ENCODE results near the gene HADH. TPM values are rescaled to one million over a fixed set of nuclear protein-coding genes. Genes with fewer than 3 reads are reported as not detected.

The HADH gene
- polyA plus RNA-seq, 2 of the 4 experiments (the other 2 are of a cell fraction): 22.7 to 23.7 TPM

GRCh38 chr4:107988763-107989035 is 990 bp upstream of the HADH start (continued):
- no peak for TF ChIP-seq MAZ (IDR thresholded peaks at IDR 0.05; ENCODE audit: borderline replicate concordance, low read depth, low read length)

- CTCF ChIA-PET: no interaction called here
These were observed 540 bp upstream of the HADH start for GRCh38 chr4:107989162-107989536.

GRCh38 chr4:107991945-107992630 is 2.4 kb downstream of the HADH start:
- Histone ChIP-seq H3K27ac (no peak overlapping the region), H3K4me2 (no peak overlapping the region), H3K9me3 (no peaks in the 10 kb centered on the region), H3K4me1 (0 out of 3 replicates have a peak, but pooled peaks cover 3% of the 10 kb centered on the region), H3K4me3 (no peak overlapping the region)
- WGBS (ENCODE audit: missing lambda C conversion rate): 79% methylated on average over 3 of the region's 3 CpGs
- CTCF ChIA-PET: interaction anchor here (0.6 to 1.6 kb wide), 3 partner anchors 27 to 580 kb away, joined by 3 to 7 read pairs (median 3); no protein-coding TSS in a partner anchor
- TF ChIP-seq, protein P1, sequence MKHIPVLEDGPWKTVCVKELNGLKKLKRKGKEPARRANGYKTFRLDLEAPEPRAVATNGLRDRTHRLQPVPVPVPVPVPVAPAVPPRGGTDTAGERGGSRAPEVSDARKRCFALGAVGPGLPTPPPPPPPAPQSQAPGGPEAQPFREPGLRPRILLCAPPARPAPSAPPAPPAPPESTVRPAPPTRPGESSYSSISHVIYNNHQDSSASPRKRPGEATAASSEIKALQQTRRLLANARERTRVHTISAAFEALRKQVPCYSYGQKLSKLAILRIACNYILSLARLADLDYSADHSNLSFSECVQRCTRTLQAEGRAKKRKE (CRISPR knock-in tag; IDR thresholded peaks at IDR 0.05; ENCODE audit: low read depth): no peak
- no peak for TF ChIP-seq USF2 (IDR thresholded peaks at IDR 0.05)
- no peak for TF ChIP-seq CTCF (IDR thresholded peaks at IDR 0.05)
- TF ChIP-seq RARB (CRISPR knock-in tag; IDR thresholded peaks at IDR 0.05): no peak
- no peak for TF ChIP-seq POLR2AphosphoS2 (conservative IDR thresholded peaks at IDR 0.05; ENCODE audit: low read length)
- TF ChIP-seq NFE2L2 (conservative IDR thresholded peaks at IDR 0.05; ENCODE audit: low read length): no peak
- TF ChIP-seq CBX8 (IDR thresholded peaks at IDR 0.05): no peak
- TF ChIP-seq NR3C1 (IDR thresholded peaks at IDR 0.05): no peak
- no peak for TF ChIP-seq KDM1A (IDR thresholded peaks at IDR 0.05; ENCODE audit: low read depth)
- TF ChIP-seq RCOR1 (IDR thresholded peaks at IDR 0.05; ENCODE audit: low read depth, low read length): no peak
- TF ChIP-seq HDAC2 (IDR thresholded peaks at IDR 0.05): no peak
- TF ChIP-seq SMC3 (IDR thresholded peaks at IDR 0.05): no peak
- no peak for TF ChIP-seq FOSB (CRISPR knock-in tag; IDR thresholded peaks at IDR 0.05)
- TF ChIP-seq ZNF302 (CRISPR knock-in tag; IDR thresholded peaks at IDR 0.05): no peak
- TF ChIP-seq FOXS1 (CRISPR knock-in tag; IDR thresholded peaks at IDR 0.05): no peak
- no peak for TF ChIP-seq BHLHE40 (IDR thresholded peaks at IDR 0.05; ENCODE audit: low read depth, low read length)
- FAIRE-seq (no peak), DNase-seq (ENCODE audit: low read depth in 1 of 2, low spot score in 1 of 2) (no peak), ATAC-seq (no peak)
- POLR2A ChIA-PET: no interaction called here

More at GRCh38 chr4:107989162-107989536, 540 bp upstream of the HADH start:
- TF ChIP-seq, protein P2, sequence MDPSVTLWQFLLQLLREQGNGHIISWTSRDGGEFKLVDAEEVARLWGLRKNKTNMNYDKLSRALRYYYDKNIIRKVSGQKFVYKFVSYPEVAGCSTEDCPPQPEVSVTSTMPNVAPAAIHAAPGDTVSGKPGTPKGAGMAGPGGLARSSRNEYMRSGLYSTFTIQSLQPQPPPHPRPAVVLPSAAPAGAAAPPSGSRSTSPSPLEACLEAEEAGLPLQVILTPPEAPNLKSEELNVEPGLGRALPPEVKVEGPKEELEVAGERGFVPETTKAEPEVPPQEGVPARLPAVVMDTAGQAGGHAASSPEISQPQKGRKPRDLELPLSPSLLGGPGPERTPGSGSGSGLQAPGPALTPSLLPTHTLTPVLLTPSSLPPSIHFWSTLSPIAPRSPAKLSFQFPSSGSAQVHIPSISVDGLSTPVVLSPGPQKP (IDR thresholded peaks at IDR 0.05; ENCODE audit: low read depth, low read length): no peak
- no peak for TF ChIP-seq HEYL (CRISPR knock-in tag; IDR thresholded peaks at IDR 0.05)
- TF ChIP-seq BCL3 (IDR thresholded peaks at IDR 0.05): no peak
- no peak for TF ChIP-seq HOXB13 (CRISPR knock-in tag; IDR thresholded peaks at IDR 0.05; ENCODE audit: low read depth)
- TF ChIP-seq MAFK (IDR thresholded peaks at IDR 0.05; ENCODE audit: partially characterized antibody): no peak
- TF ChIP-seq HES2 (IDR thresholded peaks at IDR 0.05): no peak
- TF ChIP-seq, protein P3, sequence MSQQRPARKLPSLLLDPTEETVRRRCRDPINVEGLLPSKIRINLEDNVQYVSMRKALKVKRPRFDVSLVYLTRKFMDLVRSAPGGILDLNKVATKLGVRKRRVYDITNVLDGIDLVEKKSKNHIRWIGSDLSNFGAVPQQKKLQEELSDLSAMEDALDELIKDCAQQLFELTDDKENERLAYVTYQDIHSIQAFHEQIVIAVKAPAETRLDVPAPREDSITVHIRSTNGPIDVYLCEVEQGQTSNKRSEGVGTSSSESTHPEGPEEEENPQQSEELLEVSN (IDR thresholded peaks at IDR 0.05; ENCODE audit: borderline replicate concordance, low read depth): no peak
- TF ChIP-seq EHF (CRISPR knock-in tag; IDR thresholded peaks at IDR 0.05): no peak
- TF ChIP-seq MYC (IDR thresholded peaks at IDR 0.05; ENCODE audit: borderline replicate concordance, low read length): no peak
- no peak for TF ChIP-seq NFE2L2 (conservative IDR thresholded peaks at IDR 0.05; ENCODE audit: low read length)
- TF ChIP-seq KDM1A (IDR thresholded peaks at IDR 0.05; ENCODE audit: low read depth): no peak
- no peak for TF ChIP-seq HOXB5 (CRISPR knock-in tag; IDR thresholded peaks at IDR 0.05)
- no peak for TF ChIP-seq EHMT2 (IDR thresholded peaks at IDR 0.05; ENCODE audit: low read depth)
- 0 out of 3 replicates have a peak, but pooled peaks cover 3% of the 10 kb centered on the region for H3K4me1 ChIP-seq
- under 1% methylated on average over 8 of the region's 8 CpGs for WGBS (ENCODE audit: missing lambda C conversion rate)
- FAIRE-seq (no peak), ATAC-seq (no peak; a peak in 1 of 6 replicates), DNase-seq (ENCODE audit: low read depth in 1 of 2, low spot score in 1 of 2) (no peak)
- peak overlapping the region; percentile 74 for H3K4me2 ChIP-seq
- H3K27ac ChIP-seq: peak overlapping the region in 1 of 2 experiments; percentile 94; a peak in 1 of 6 replicates
- H3K4me3 ChIP-seq: peak overlapping the region; percentile 78
- POLR2A ChIA-PET: no interaction called here
- H3K9me3 ChIP-seq: no peaks in the 10 kb centered on the region
